WERI-Rb-1 (cell line): Measurements from ENCODE around the gene YEATS2.
"Not testable (repeated sequence)": the region's sequence is repeated elsewhere in the genome, so short reads cannot be mapped to it uniquely, and the experiment has no call there.

Experiments used
- DNase-seq: peaks from one replicate; pipeline ENCODE4 v3.0.0-alpha.2; 2020
- H3K27ac ChIP-seq: fragments of 250-450 bp; sonication (Bioruptor Pico); 2 replicates; pipeline ENCODE4 v1.5.1; 2020; ENCODE audit warnings: mild to moderate bottlenecking, moderate library complexity
- H3K27me3 ChIP-seq: fragments of 250-450 bp; sonication (Bioruptor Pico); 2 replicates; pipeline ENCODE4 v1.5.1; 2021; ENCODE audit warnings: mild to moderate bottlenecking, low read depth, moderate library complexity; ENCODE audit not compliant: insufficient read depth, severe bottlenecking
- H3K36me3 ChIP-seq: fragments of 250-450 bp; sonication (Bioruptor Pico); 2 replicates; pipeline ENCODE4 v1.5.1; 2020; ENCODE audit warnings: mild to moderate bottlenecking, moderate library complexity
- H3K4me3 ChIP-seq: 2 replicates; pipeline ENCODE4 v1.5.1; 2011; ENCODE audit warnings: low read depth, mild to moderate bottlenecking, control low read depth, low read length
- H3K9me3 ChIP-seq: fragments of 250-450 bp; sonication (Bioruptor Pico); 2 replicates; pipeline ENCODE4 v1.5.1; 2021; ENCODE audit warnings: mild to moderate bottlenecking, moderate library complexity; ENCODE audit not compliant: severe bottlenecking
- TF ChIP-seq, protein P1 (sequence below): IDR thresholded peaks from 2 replicates; pipeline ENCODE4 v1.5.1; 2011; ENCODE audit warnings: low read depth, mild to moderate bottlenecking, control low read depth, inconsistent platforms, low read length

The YEATS2 gene

DNA sequence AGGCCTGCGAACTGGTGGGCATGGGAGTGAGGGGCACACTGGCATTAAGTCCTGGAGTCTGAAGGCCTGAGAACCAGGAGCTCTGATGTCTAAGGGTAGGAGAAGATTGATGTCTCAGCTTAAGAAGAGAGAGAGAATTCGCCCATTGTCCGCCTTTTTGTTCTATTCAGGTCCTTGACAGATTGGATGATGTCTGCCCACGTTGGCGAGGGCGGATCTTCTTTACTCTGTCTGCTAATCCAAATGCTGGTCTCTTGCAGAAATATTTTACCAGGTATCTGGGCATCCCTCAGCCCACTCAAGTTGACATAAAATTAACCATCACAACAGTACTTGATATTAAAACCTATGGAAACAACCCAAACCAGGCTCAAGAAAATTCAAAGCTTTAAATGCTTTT lies 83.6 kb downstream of the YEATS2 start:
- no peaks in the 10 kb centered on the region for H3K27me3 ChIP-seq
- peaks cover 87% of the 10 kb centered on the region for H3K36me3 ChIP-seq
- H3K9me3 ChIP-seq = no peaks in the 10 kb centered on the region
- TF ChIP-seq, protein P1, sequence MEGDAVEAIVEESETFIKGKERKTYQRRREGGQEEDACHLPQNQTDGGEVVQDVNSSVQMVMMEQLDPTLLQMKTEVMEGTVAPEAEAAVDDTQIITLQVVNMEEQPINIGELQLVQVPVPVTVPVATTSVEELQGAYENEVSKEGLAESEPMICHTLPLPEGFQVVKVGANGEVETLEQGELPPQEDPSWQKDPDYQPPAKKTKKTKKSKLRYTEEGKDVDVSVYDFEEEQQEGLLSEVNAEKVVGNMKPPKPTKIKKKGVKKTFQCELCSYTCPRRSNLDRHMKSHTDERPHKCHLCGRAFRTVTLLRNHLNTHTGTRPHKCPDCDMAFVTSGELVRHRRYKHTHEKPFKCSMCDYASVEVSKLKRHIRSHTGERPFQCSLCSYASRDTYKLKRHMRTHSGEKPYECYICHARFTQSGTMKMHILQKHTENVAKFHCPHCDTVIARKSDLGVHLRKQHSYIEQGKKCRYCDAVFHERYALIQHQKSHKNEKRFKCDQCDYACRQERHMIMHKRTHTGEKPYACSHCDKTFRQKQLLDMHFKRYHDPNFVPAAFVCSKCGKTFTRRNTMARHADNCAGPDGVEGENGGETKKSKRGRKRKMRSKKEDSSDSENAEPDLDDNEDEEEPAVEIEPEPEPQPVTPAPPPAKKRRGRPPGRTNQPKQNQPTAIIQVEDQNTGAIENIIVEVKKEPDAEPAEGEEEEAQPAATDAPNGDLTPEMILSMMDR = no peak
- no peak for DNase-seq
- no peak overlapping the region for H3K27ac ChIP-seq
- no peak overlapping the region for H3K4me3 ChIP-seq

DNA sequence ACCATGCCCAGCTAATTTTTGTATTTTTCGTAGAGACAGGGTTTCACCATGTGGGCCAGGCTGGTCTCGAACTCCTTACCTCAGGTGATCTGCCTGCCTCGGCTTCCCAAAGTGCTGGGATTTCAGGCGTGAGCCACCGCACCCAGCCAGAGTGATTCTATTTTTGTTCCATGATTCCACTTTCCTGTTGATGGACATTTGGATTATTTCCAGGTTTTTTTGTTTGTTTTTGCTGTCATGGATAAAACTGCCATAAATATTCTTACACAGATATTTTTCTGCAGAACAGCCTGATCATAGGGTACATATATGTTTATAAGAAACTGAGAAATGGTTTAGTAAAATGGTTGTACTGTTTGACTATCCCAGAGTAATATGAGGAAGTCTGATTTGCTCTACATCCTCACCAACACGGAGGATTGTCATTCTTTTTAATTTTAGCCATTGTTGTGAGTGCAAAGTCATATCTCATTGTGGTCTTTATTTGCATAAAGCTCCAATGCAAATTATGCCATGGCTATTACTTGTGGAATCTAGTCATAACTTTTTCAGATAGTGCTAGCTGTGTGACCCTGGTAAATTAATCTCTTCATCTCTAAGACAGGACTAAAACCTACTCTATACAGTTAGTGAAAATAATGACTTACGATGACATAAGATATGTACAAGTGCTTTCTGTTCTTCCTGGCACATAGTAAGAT lies 85.1 kb downstream of the YEATS2 start:
- no peak for DNase-seq
- Histone ChIP-seq H3K9me3 (no peaks in the 10 kb centered on the region), H3K4me3 (no peak overlapping the region), H3K27ac (no peak overlapping the region), H3K36me3 (peaks cover 86% of the 10 kb centered on the region), H3K27me3 (no peaks in the 10 kb centered on the region)
- TF ChIP-seq, protein P1 = no peak

DNA sequence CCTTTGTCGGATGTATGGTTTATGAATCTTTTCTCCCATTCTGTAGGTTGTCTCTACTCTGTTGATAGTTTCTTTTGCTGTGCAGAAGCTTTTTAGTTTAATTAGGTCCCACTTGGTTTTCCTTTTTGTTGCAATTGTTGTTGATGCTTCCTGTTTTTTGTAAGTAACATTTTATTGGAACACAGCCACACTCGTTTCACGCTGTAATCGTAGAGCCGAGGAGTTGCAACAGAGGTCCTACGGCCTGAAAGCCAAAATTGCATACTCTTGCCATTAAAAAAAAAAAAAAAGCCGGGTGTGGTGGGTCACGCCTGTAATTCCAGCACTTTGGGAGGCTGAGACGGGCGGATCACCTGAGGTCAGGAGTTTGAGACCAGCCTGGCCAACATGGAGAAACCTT lies 86.9 kb downstream of the YEATS2 start:
- DNase-seq, H3K27ac ChIP-seq, H3K9me3 ChIP-seq, H3K4me3 ChIP-seq, H3K27me3 ChIP-seq: not testable (repeated sequence)
- H3K36me3 ChIP-seq = peaks cover 83% of the 10 kb centered on the region

DNA sequence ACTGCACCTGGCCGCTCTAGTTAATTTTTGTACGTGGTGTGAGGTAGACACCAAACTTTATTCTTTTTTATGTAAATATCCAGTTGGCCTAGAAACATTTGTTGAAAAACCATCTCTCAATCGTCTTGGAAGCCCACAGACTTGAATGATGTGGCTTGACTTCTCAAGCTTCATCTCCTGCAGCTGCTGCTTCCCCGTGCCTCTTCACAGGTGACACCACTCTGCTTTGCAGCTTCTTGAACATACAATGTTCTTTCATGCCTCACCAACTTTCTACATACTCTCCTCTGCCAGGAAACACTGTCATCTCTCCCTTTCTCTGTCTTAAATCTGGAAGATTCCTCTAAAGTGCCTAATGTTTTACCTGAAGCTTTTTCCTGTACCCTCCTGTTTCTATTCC lies 92.2 kb downstream of the YEATS2 start:
- H3K27me3 ChIP-seq = no peaks in the 10 kb centered on the region
- peaks cover 85% of the 10 kb centered on the region for H3K36me3 ChIP-seq
- no peak for DNase-seq
- no peaks in the 10 kb centered on the region for H3K9me3 ChIP-seq
- TF ChIP-seq, protein P1 = no peak
- no peak overlapping the region for H3K27ac ChIP-seq
- H3K4me3 ChIP-seq = no peak overlapping the region

DNA sequence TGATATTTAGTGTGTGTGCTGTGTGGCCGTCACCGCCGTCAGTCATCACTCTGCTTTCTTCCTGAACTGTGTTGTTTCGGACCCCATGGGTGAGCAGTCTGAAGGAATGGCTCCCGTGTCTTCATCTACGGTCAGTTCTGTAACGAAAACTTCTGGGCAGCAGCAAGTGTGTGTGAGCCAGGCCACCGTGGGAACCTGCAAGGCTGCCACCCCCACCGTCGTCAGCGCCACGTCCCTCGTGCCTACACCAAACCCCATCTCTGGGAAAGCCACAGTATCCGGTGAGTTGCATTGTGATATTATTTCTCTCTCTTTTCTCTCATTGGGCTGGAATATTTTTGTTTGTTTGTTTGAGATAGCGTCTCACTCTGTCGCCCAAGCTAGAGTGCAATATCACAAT lies 93.1 kb downstream of the YEATS2 start:
- Histone ChIP-seq H3K4me3 (no peak overlapping the region), H3K36me3 (peaks cover 78% of the 10 kb centered on the region), H3K27ac (no peak overlapping the region), H3K27me3 (no peaks in the 10 kb centered on the region), H3K9me3 (no peaks in the 10 kb centered on the region)
- DNase-seq = no peak
- TF ChIP-seq, protein P1 = no peak

DNA sequence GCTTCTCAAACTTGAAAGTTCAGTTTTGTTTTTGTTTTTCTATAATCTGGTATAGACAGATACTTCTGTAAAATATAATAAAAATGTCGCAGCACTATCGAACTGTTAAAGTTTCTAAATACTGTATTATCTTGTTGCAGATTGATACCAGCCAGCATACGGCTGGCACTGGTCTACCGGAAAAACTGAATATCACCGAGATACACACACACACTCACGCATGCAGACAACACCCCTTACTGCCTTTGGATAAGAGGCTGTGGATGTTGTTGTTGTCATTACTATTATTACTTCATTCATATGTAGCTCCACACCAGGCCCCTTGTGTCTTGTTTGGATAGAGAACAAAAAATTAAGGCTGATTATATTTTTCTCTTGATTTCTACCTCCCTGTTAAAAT lies 95.4 kb downstream of the YEATS2 start:
- H3K9me3 ChIP-seq = no peaks in the 10 kb centered on the region
- H3K4me3 ChIP-seq = no peak overlapping the region
- no peaks in the 10 kb centered on the region for H3K27me3 ChIP-seq
- H3K27ac ChIP-seq = no peak overlapping the region
- no peak for DNase-seq
- H3K36me3 ChIP-seq = peaks cover 72% of the 10 kb centered on the region
- TF ChIP-seq, protein P1 = no peak
